Measurements from ENCODE around the gene TRMT44. TPM values are rescaled to one million over a fixed set of nuclear protein-coding genes. Genes with fewer than 3 reads are reported as not detected.

TRMT44 gene
- 10 to 100 TPM; 22.8 to 81.7 (median 30.2) TPM for total RNA-seq

- H3K9me3 ChIP-seq: no peaks in the 10 kb centered on the region
- peak within 1 kb of the TSS; percentile 88 to 96 (median 92) for H3K27ac ChIP-seq
- TF ChIP-seq EP300 (IDR thresholded peaks at IDR 0.05) (peak in 3 of 4 donors; percentile 8 to 75 (median 15)), POLR2AphosphoS5 (IDR thresholded peaks at IDR 0.05) (peak; percentile 95 to 98), POLR2A (IDR thresholded peaks at IDR 0.05) (peak in 3 of 4 donors; percentile 48 to 84 (median 79)), CTCF (IDR thresholded peaks at IDR 0.05) (peak in 1 of 6 experiments; percentile 28)
- peak; percentile 93 to 99 for DNase-seq
- no peaks in the 10 kb centered on the region for H3K27me3 ChIP-seq
- H3K36me3 ChIP-seq: peaks cover 0 to 9% (median 0%) of the 10 kb centered on the region in 4 donors
- H3K4me1 ChIP-seq: peaks cover 31 to 70% (median 49%) of the 10 kb centered on the region in 4 donors
- 0% methylated on average over 8 to 25 of the region's 60 CpGs for WGBS, 2 donors
- peak; percentile 95 to 97 for ATAC-seq (ENCODE audit: low FRiP score in 2 of 2)
- peak within 1 kb of the TSS; percentile 83 to 100 (median 98) for H3K4me3 ChIP-seq
These were observed at the start of gene TRMT44, which contains the start of gene ACOX3 for GRCh38 chr4:8440492-8441311. TRMT44 (plus strand) TSS chr4:8440777; CDS start chr4:8440823, 46 bp downstream. ACOX3 (minus strand) TSS chr4:8440723; CDS start chr4:8416521, 24,202 bp downstream.

DNA sequence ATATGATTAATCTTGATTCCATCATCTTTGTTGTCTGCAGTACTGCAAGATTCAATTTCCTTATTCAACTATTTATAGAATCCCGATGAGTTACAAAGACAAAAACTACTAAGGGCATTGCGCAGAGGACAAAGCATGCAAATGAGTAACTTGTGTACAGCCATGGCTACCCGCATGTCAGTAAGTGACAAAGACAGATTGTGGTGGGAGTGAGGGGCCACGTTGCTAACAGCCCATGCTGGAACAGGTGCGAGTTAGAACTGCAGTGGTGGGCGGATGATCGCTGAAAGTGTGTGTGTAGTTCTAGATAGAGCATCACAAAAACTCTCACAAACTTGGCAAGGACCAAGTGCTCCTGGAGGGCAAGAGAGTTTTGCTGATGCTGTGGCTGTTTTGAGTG lies 49.5 kb upstream of the TRMT44 start:
- Histone ChIP-seq H3K9me3 (no peaks in the 10 kb centered on the region), H3K27me3 (no peaks in the 10 kb centered on the region), H3K4me3 (no peak overlapping the region), H3K27ac (no peak overlapping the region), H3K36me3 (peaks cover 2 to 77% (median 46%) of the 10 kb centered on the region in 4 donors), H3K4me1 (peaks cover 0 to 12% (median 0%) of the 10 kb centered on the region in 4 donors)
- no peak for ATAC-seq (ENCODE audit: low FRiP score in 2 of 2)
- TF ChIP-seq POLR2AphosphoS5 (IDR thresholded peaks at IDR 0.05) (no peak), CTCF (IDR thresholded peaks at IDR 0.05) (no peak), EP300 (IDR thresholded peaks at IDR 0.05) (no peak), POLR2A (IDR thresholded peaks at IDR 0.05) (no peak)
- WGBS, 2 donors: 86 to 91% methylated on average over 7 of the region's 7 CpGs
- no peak for DNase-seq

DNA sequence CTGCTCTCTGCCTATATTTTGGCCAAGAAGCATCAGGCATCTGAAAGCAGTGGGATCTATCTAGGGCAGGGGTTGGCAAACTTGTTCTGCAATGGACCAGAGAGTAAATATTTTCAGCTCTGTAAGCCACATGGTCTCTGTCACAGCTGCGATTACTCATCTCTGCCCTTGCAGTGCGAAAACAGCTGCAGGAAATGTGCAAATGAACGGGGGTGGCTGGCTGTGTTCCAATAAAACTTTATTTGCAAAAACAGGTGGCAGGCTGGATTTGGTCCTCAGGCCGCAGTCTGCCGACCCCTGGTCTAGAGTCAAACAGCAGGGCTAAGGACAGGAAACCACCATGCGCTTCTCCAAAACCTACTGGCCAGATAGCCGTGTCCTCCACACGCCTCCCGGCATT lies 48.6 kb upstream of the TRMT44 start:
- DNase-seq (peak in 1 of 2 donors; percentile 30), ATAC-seq (ENCODE audit: low FRiP score in 2 of 2) (peak in 1 of 2 donors; percentile 35)
- H3K27ac ChIP-seq: no peak overlapping the region
- H3K27me3 ChIP-seq: no peaks in the 10 kb centered on the region
- peaks cover 0 to 12% (median 0%) of the 10 kb centered on the region in 4 donors for H3K4me1 ChIP-seq
- no peak overlapping the region for H3K4me3 ChIP-seq
- TF ChIP-seq EP300 (IDR thresholded peaks at IDR 0.05): peak in 1 of 4 donors; percentile 9
- TF ChIP-seq POLR2A (IDR thresholded peaks at IDR 0.05): no peak
- TF ChIP-seq POLR2AphosphoS5 (IDR thresholded peaks at IDR 0.05): peak; percentile 75 to 81
- 70 to 73% methylated on average over 9 of the region's 9 CpGs for WGBS, 2 donors
- no peaks in the 10 kb centered on the region for H3K9me3 ChIP-seq
- peaks cover 2 to 73% (median 41%) of the 10 kb centered on the region in 4 donors for H3K36me3 ChIP-seq

- Histone ChIP-seq H3K36me3 (peaks cover 0 to 72% (median 38%) of the 10 kb centered on the region in 4 donors), H3K9me3 (no peaks in the 10 kb centered on the region), H3K4me3 (no peak overlapping the region), H3K27me3 (no peaks in the 10 kb centered on the region), H3K27ac (peak overlapping the region in 2 of 4 donors; percentile 2 to 39), H3K4me1 (peaks cover 0 to 12% (median 0%) of the 10 kb centered on the region in 4 donors)
- TF ChIP-seq EP300 (IDR thresholded peaks at IDR 0.05): no peak
- no peak for TF ChIP-seq POLR2A (IDR thresholded peaks at IDR 0.05)
- DNase-seq (no peak), ATAC-seq (ENCODE audit: low FRiP score in 2 of 2) (no peak)
- 89 to 90% methylated on average over 15 of the region's 15 CpGs for WGBS, 2 donors
These were observed 47.9 kb upstream of the TRMT44 start for GRCh38 chr4:8392591-8393190.

- Histone ChIP-seq H3K36me3 (peaks cover 0 to 71% (median 31%) of the 10 kb centered on the region in 4 donors), H3K4me1 (peaks cover 0 to 12% (median 0%) of the 10 kb centered on the region in 4 donors), H3K9me3 (no peaks in the 10 kb centered on the region), H3K27me3 (no peaks in the 10 kb centered on the region), H3K27ac (no peak overlapping the region), H3K4me3 (no peak overlapping the region)
- DNase-seq: no peak
- 65 to 75% methylated on average over 8 of the region's 8 CpGs for WGBS, 2 donors
- TF ChIP-seq POLR2AphosphoS5 (IDR thresholded peaks at IDR 0.05): peak in 1 of 2 donors; percentile 9
- TF ChIP-seq CTCF (IDR thresholded peaks at IDR 0.05): no peak
- peak; percentile 74 to 83 for ATAC-seq (ENCODE audit: low FRiP score in 2 of 2)
These were observed 47.0 kb upstream of the TRMT44 start for GRCh38 chr4:8393593-8394038.
